Gastroesophageal sphincter (tissue), 4 donors: ENCODE measurements around the gene TPI1. TPM values are rescaled to one million over a fixed set of nuclear protein-coding genes. Genes with fewer than 3 reads are reported as not detected.

Experiments
- ATAC-seq: fragments of 150-250 bp; one replicate; pipeline ENCODE4 v1.9.1; 2016; ENCODE audit warnings: mild to moderate bottlenecking, moderate library complexity
- H3K27ac ChIP-seq, 4 donors: fragments of 200-600 bp; sonication (generic) in 3 of 4; 1 replicate in 3 of 4; 2 replicates in 1 of 4; pipeline ENCODE4 v1.5.1; 2016 to 2019
- H3K27me3 ChIP-seq: fragments of 200-600 bp; sonication (generic); one replicate; pipeline ENCODE4 v1.5.1; 2019
- H3K36me3 ChIP-seq, 2 donors: fragments of 200-600 bp; sonication (generic); one replicate each; pipeline ENCODE4 v1.5.1; 2019; ENCODE audit warnings: control low read depth in 1 of 2
- H3K4me1 ChIP-seq, 3 donors: fragments of 200-600 bp; sonication (generic); 1 replicate in 2 of 3; 2 replicates in 1 of 3; pipeline ENCODE4 v1.5.1; 2016 to 2019; ENCODE audit warnings: control low read depth in 2 of 3
- H3K4me3 ChIP-seq, 2 donors: fragments of 200-600 bp; sonication (generic); one replicate each; pipeline ENCODE4 v1.5.1; 2019; ENCODE audit warnings: mild to moderate bottlenecking in 1 of 2, moderate library complexity in 1 of 2
- H3K9me3 ChIP-seq, 3 donors: fragments of 200-600 bp; sonication (generic); one replicate each; pipeline ENCODE4 v1.5.1; 2017 to 2019; ENCODE audit warnings: control low read depth in 2 of 3
- CTCF ChIP-seq, 4 experiments: fragments of 200-600 bp in 2 of 4; fragments of 450-650 bp in 2 of 4; sonication (generic) in 1 of 4; IDR thresholded peaks; one replicate each; pipeline ENCODE4 v1.5.1; 2017 to 2019; ENCODE audit warnings: antibody characterized with exemption in 4 of 4, mild to moderate bottlenecking in 2 of 4, moderate library complexity in 2 of 4
- EP300 ChIP-seq: sonication (generic); formaldehyde crosslinking; IDR thresholded peaks from one replicate; pipeline ENCODE4 v1.6.1; 2017; ENCODE audit warnings: antibody characterized with exemption, mild to moderate bottlenecking
- POLR2A ChIP-seq, 2 donors: fragments of 450-650 bp; IDR thresholded peaks; one replicate each; pipeline ENCODE4 v1.6.1; 2017; ENCODE audit warnings: antibody characterized with exemption in 2 of 2, mild to moderate bottlenecking in 2 of 2, moderate library complexity in 1 of 2
- POLR2AphosphoS5 ChIP-seq: sonication (generic); formaldehyde crosslinking; IDR thresholded peaks from one replicate; pipeline ENCODE4 v1.6.1; 2017; ENCODE audit warnings: antibody characterized with exemption
- WGBS, 2 donors: methylation state at CpG; one replicate each; pipeline ENCODE4 v1.1.5; 2018; ENCODE audit warnings: low coverage in 1 of 2; 5-methylcytosine and 5-hydroxymethylcytosine counted together
- total RNA-seq, 4 donors: library from RNA; depleted of rRNA; stranded (reverse); fragments of >200 nt; gene quantifications; one replicate each; pipeline ENCODE4 v1.1.0, GENCODE V29; 2016

TPI1 gene
- total RNA-seq, 4 donors from 2014 or later: 324 to 473 (median 392) TPM

- Histone ChIP-seq H3K27me3 (peaks cover 5% of the 10 kb centered on the region), H3K4me3 (peak overlapping the region; percentile 60 to 87), H3K27ac (peak overlapping the region in 3 of 4 donors; percentile 87 to 91 (median 87)), H3K4me1 (peaks cover 0 to 55% (median 33%) of the 10 kb centered on the region in 3 donors), H3K9me3 (no peaks in the 10 kb centered on the region), H3K36me3 (peaks cover 0 to 48% of the 10 kb centered on the region in 2 donors)
- ATAC-seq: no peak
- no peak for TF ChIP-seq POLR2AphosphoS5
- peak in 2 of 4 experiments; percentile 8 to 35 for TF ChIP-seq CTCF (IDR thresholded peaks at IDR 0.05)
- WGBS, 2 donors: 60% methylated on average over 2 of the region's 19 CpGs; no CpG with 5 or more reads in 1 of the 2 donors
These were observed 37.7 kb upstream of the TPI1 start for GRCh38 chr12:6829536-6830220.

DNA sequence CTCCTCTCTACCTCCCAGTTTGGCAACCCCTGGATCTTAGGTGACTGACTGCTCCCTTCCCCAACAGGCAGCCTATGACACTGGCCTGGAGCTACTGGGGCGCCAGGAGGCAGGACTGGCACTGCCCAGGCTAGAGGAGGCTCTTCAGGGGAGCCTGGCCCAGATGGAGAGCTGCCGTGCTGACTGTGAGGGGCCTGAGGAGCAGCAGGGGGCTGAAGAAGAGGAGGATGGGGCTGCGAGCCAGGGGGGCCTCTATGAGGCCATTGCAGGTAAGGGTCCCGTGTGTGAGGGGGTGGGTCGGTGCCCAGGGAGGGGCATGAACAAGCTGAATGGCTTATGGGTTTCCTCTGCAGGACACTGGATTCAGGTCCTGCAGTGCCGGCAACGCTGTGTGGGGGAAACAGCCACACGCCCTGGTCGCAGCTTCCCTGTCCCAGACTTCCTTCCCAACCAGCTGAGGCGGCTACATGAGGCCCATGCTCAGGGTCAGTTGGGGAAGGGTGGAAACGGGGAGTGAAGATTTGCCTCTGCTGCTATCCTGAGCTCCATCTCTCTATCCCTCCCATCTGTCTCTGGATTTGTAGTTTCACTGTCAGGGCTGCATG, 36.9 kb upstream of the TPI1 start:
- Histone ChIP-seq H3K4me3 (no peak overlapping the region), H3K4me1 (peaks cover 0 to 48% (median 28%) of the 10 kb centered on the region in 3 donors), H3K27me3 (no peaks in the 10 kb centered on the region), H3K36me3 (peaks cover 0 to 54% of the 10 kb centered on the region in 2 donors), H3K9me3 (no peaks in the 10 kb centered on the region), H3K27ac (peak overlapping the region in 3 of 4 donors; percentile 87 to 91 (median 87))
- TF ChIP-seq POLR2A (IDR thresholded peaks at IDR 0.05): no peak
- no peak for TF ChIP-seq EP300
- TF ChIP-seq POLR2AphosphoS5: no peak
- no peak for TF ChIP-seq CTCF (IDR thresholded peaks at IDR 0.05)
- no peak for ATAC-seq
- 82 to 88% methylated on average over 4 to 6 of the region's 11 CpGs for WGBS, 2 donors

- ATAC-seq: no peak
- 90 to 94% methylated on average over 2 to 3 of the region's 6 CpGs for WGBS, 2 donors
- H3K27ac ChIP-seq: no peak overlapping the region
- no peak overlapping the region for H3K4me3 ChIP-seq
- H3K27me3 ChIP-seq: no peaks in the 10 kb centered on the region
- TF ChIP-seq POLR2AphosphoS5: no peak
- TF ChIP-seq EP300: no peak
- H3K36me3 ChIP-seq: peaks cover 0 to 54% of the 10 kb centered on the region in 2 donors
- peaks cover 0 to 41% (median 22%) of the 10 kb centered on the region in 3 donors for H3K4me1 ChIP-seq
- no peaks in the 10 kb centered on the region for H3K9me3 ChIP-seq
These were observed 36.3 kb upstream of the TPI1 start for GRCh38 chr12:6830999-6831398.

- Histone ChIP-seq H3K4me1 (peaks cover 0 to 36% (median 22%) of the 10 kb centered on the region in 3 donors), H3K27me3 (no peaks in the 10 kb centered on the region), H3K4me3 (no peak overlapping the region), H3K36me3 (peaks cover 0 to 58% of the 10 kb centered on the region in 2 donors), H3K9me3 (no peaks in the 10 kb centered on the region), H3K27ac (no peak overlapping the region)
- TF ChIP-seq POLR2AphosphoS5 (no peak), POLR2A (IDR thresholded peaks at IDR 0.05) (no peak), EP300 (no peak), CTCF (IDR thresholded peaks at IDR 0.05) (no peak)
- ATAC-seq: no peak
- 74 to 76% methylated on average over 5 of the region's 12 CpGs for WGBS, 2 donors
These were observed 35.8 kb upstream of the TPI1 start for GRCh38 chr12:6831450-6831995.

DNA sequence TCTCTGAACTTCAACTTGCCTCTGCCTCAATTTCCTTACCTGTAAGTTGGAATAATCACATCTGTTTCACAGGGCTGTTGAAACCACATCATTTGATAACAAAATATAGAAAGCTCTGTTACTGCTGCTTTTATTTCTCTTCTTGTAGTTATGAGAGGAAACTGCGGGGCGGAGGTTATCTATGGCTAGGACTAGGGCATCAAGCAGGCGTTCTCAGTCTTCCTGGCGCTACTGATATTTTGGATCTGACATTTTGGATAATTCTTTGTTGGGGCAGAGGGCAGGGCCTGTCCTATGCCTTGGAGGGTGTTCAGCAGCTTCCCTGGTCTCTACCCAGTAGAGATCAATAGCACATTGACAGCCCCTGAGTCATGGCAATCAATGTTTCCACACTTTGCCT, 35.2 kb upstream of the TPI1 start:
- Histone ChIP-seq H3K27ac (no peak overlapping the region), H3K4me3 (no peak overlapping the region)
- ATAC-seq: no peak

More for the DNA sequence above, 35.2 kb upstream of the TPI1 start:
- Histone ChIP-seq H3K36me3 (peaks cover 0 to 64% of the 10 kb centered on the region in 2 donors), H3K27me3 (no peaks in the 10 kb centered on the region), H3K4me1 (peaks cover 0 to 30% (median 18%) of the 10 kb centered on the region in 3 donors), H3K9me3 (no peaks in the 10 kb centered on the region)
- 86 to 88% methylated on average over 2 to 4 of the region's 4 CpGs for WGBS, 2 donors
- TF ChIP-seq EP300: no peak
- TF ChIP-seq CTCF (IDR thresholded peaks at IDR 0.05): no peak
- TF ChIP-seq POLR2AphosphoS5: no peak
- no peak for TF ChIP-seq POLR2A (IDR thresholded peaks at IDR 0.05)
